ENCODE data around the gene NPL.

DNA sequence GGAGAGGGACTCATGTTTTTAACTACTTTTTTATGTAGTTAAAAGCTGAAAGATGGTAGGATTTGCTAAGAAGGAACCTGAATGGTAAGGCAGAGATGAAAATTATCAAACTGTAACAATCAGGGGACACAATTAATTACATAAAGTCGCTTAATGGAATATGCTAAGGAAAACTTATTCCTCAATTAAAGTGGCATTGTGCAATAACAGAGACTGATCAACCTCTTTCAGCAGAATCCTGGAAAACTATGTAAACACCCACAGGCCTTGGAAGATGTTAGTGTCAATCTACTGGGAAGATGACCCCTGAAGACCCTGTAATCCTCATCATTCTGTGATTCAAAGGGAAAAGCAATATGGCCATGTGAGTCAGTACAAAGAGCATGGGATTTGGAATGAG lies 46.8 kb upstream of the NPL start:
- TF ChIP-seq CEBPB (IDR thresholded peaks at IDR 0.05) (no peak), NFIC (IDR thresholded peaks at IDR 0.05) (no peak), RAD21 (IDR thresholded peaks at IDR 0.05; ENCODE audit: low read depth) (no peak), TAF1 (IDR thresholded peaks at IDR 0.05; ENCODE audit: low read depth) (no peak), EP300 (IDR thresholded peaks at IDR 0.05; ENCODE audit: borderline replicate concordance) (no peak), EGR1 (IDR thresholded peaks at IDR 0.05) (no peak), REST (IDR thresholded peaks at IDR 0.05; ENCODE audit: low read depth) (no peak), YY1 (IDR thresholded peaks at IDR 0.05; ENCODE audit: low read depth) (no peak), FOXM1 (IDR thresholded peaks at IDR 0.05; ENCODE audit: borderline replicate concordance, low read depth) (no peak), TCF12 (IDR thresholded peaks at IDR 0.05; ENCODE audit: low read depth) (no peak), MAX (IDR thresholded peaks at IDR 0.05) (no peak), CREB1 (IDR thresholded peaks at IDR 0.05; ENCODE audit: low read depth) (no peak), ZBTB7A (IDR thresholded peaks at IDR 0.05; ENCODE audit: low read depth) (no peak)
- TF ChIP-seq, protein P1, sequence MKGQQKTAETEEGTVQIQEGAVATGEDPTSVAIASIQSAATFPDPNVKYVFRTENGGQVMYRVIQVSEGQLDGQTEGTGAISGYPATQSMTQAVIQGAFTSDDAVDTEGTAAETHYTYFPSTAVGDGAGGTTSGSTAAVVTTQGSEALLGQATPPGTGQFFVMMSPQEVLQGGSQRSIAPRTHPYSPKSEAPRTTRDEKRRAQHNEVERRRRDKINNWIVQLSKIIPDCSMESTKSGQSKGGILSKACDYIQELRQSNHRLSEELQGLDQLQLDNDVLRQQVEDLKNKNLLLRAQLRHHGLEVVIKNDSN (IDR thresholded peaks at IDR 0.05), result no peak

All from Ishikawa (cell line).